ENCODE data around the gene SUCO.
"Not testable (repeated sequence)": the region's sequence is repeated elsewhere in the genome, so short reads cannot be mapped to it uniquely, and the experiment has no call there.

The SUCO gene

GRCh38 chr1:172532700-172533512, at the start of gene SUCO:
TSS of gene SUCO (plus strand) at chr1:172533150. CDS start at chr1:172533436, 286 bp downstream.
- DNase-seq (ENCODE audit: low spot score), result peak; percentile 99

- no peak for DNase-seq (ENCODE audit: low spot score)
Observed at GRCh38 chr1:172483448-172483847, 49.5 kb upstream of the SUCO start.

DNA sequence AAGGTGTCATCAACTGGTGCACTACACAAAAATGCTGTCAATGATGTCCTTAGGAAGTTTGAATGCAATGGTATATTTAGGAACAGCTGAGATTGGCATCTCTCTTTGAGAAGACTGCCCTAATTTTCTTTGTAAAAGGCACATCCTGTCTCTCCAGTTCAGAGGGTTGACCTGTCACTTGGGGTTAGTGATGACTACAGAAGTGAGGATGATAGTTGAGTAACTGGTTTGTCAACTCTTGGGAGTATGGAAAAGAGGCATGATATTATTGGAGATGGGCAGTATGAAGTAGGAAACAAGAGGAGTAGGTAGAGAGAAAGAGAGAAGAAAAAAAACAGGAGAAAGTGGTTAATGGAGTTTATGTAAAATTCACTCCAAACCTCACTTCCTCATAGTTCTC, 48.7 kb upstream of the SUCO start:
- DNase-seq (ENCODE audit: low spot score), result no peak

GRCh38 chr1:172485626-172486025, 47.3 kb upstream of the SUCO start:
- DNase-seq (ENCODE audit: low spot score), result no peak

GRCh38 chr1:172486805-172487454, 46.0 kb upstream of the SUCO start:
- no peak for DNase-seq (ENCODE audit: low spot score)

DNA sequence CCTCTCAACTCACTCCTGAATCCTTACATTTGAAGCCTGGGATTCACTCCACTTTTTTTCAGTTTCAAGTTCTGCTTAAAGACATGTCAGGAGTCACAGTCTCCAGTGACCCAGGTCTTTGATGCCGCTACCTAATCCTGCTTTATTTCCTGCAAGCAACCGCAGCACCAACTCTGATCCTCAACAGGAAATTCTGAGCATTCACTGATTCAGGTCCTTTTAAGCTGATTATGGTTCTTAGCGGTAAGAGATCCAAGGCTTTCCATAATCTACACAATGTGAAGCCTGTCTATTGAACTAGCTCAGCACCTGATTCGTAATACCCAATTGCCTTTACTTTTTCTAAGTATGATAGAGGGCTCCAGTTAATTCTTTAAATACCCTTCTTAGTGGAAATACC, 45.4 kb upstream of the SUCO start:
- no peak for DNase-seq (ENCODE audit: low spot score)

- DNase-seq (ENCODE audit: low spot score), result no peak
Observed at GRCh38 chr1:172488393-172488792, 44.6 kb upstream of the SUCO start.

GRCh38 chr1:172489847-172490246, 43.1 kb upstream of the SUCO start:
- no peak for DNase-seq (ENCODE audit: low spot score)

DNA sequence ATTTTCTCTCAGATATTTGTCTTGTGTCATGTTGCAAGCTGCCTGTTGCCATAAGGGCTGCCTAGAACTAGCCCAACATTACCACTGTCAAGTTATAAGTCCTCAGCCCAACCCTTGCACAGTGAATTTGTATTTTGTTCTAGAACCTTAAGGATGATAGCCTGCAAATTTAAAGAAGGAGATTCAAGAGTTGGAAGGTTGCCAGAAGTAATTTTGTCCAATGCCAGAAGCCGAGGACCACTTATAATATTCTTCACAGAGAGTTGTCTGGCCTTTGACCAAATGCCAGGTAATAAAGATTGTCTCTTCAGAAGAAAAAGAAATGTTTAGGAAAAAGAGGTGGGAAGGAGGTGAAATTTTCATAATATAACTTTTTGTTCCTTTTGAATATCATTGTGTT, 40.5 kb upstream of the SUCO start:
- no peak for DNase-seq (ENCODE audit: low spot score)

DNA sequence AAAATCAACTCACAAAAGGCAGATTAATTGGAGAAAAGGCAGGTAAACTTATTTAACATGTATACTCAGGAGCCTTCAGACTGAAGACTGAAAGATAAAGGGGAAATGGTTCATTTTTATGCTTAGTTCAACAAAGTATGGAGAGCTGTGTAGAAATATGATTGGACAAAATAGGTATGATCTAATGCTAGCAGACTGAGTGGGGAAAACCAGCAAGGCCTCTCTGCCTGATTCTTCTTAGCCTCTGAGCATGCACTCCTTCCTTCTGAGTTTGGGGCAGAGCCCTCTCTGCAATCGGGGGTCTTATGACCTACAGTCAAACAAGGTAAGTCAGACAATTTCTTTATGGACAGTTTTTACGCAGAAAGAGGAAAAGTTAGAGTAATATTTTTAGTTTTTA, 38.8 kb upstream of the SUCO start:
- no peak for DNase-seq (ENCODE audit: low spot score)

GRCh38 chr1:172496127-172496526, 36.8 kb upstream of the SUCO start:
- DNase-seq (ENCODE audit: low spot score), result not testable (repeated sequence)

DNA sequence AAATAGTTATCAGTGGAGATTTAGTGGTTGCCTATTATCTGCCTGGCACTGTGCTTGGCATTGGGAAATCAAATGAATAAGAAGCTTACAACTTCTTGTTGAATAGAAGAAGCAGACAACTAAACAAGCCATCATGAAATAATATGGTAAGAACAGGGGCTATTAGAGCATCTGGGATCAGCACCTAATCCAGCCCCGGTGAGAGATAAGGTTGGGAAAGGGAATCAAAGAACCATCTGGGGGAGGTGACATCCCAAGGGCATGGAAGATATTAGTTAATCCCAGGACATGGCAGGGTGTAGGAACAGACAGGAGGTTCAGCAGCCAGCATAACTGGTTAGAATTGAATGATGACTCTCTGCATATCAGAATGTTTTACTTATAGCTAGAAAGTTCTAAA, 36.3 kb upstream of the SUCO start:
- no peak for DNase-seq (ENCODE audit: low spot score)

- peak; percentile 52 for DNase-seq (ENCODE audit: low spot score)
Observed at GRCh38 chr1:172497230-172497629, 35.7 kb upstream of the SUCO start.

GRCh38 chr1:172498857-172499256, 34.1 kb upstream of the SUCO start:
- no peak for DNase-seq (ENCODE audit: low spot score)

GRCh38 chr1:172499636-172500141, 33.3 kb upstream of the SUCO start:
- peak; percentile 10 for DNase-seq (ENCODE audit: low spot score)

GRCh38 chr1:172500207-172500606, 32.7 kb upstream of the SUCO start:
- no peak for DNase-seq (ENCODE audit: low spot score)

DNA sequence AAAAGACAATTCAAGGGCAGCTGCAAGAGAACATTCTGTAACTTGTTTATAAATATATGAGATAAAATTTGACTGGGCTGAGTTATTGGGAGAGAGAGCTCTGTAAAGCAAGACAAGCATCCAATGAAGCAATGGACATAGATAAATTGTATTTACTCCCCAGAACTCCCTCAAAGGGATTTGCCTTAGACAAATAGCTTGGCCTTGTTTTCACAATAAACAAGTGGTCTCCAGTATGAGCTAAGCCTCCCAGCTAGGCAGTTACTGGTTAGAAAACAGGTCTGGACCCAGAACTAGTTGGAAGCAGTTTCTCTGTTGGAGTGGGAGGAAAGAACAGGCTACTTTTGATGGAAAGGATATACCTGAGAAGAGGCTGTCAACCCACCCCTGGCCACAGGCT, 25.2 kb upstream of the SUCO start:
- DNase-seq (ENCODE audit: low spot score), result no peak

DNA sequence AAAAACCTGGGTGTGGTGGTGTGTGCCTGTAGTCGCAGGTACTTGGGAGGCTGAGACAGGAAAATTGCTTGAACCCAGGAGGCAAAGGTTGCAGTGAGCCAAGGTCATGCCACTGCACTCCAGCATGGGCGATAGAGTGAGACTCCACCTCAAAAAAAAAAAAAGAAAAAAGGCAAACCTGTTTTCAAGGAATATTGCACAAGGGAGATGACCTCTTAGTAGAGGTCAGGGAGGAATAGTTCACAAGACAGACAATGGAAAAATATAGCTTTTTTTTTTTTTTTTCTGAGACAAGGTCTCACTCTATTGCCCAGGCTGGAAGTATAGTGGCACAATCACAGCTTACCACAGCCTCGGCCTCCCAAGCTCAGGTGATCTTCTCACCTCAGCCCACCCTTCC, 22.5 kb upstream of the SUCO start:
- DNase-seq (ENCODE audit: low spot score), result no peak

DNA sequence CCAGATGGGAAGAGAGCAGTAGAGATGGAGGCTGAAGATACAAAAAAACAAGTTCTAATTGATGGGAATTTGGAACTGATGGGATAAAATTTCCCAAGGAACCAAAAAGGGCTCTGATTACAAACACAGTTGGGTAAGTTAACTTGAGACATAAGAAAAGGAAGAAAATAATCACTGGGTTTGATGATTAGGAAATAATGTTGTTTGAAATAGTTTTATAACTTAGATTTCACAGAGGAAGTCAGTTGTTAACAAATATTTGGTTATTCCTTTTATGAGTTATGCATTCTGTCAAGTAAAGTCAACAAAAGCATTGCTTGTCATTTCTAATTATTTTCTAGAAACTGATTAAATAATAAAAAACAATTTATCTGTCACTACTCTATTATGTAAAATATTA, 20.4 kb upstream of the SUCO start:
- DNase-seq (ENCODE audit: low spot score), result no peak

GRCh38 chr1:172513479-172513878, 19.5 kb upstream of the SUCO start:
- no peak for DNase-seq (ENCODE audit: low spot score)

DNA sequence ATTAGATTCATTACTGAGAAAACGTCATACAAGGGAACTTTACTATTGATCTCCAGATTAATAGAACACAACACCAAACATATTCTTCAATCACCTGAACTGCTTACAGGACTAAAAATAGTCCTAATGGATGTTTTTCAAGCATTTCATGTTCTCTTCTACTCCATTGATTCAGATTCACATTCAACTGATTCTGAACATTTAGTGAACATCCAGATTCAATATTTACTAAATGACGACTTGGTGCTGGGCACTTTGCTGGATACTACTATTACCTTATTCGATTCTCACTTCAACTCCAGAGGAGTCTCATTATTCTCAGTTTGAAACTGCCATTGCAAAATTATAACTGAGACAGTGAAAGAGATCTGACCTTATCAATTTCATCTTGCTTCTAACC, 18.8 kb upstream of the SUCO start:
- DNase-seq (ENCODE audit: low spot score), result no peak

DNA sequence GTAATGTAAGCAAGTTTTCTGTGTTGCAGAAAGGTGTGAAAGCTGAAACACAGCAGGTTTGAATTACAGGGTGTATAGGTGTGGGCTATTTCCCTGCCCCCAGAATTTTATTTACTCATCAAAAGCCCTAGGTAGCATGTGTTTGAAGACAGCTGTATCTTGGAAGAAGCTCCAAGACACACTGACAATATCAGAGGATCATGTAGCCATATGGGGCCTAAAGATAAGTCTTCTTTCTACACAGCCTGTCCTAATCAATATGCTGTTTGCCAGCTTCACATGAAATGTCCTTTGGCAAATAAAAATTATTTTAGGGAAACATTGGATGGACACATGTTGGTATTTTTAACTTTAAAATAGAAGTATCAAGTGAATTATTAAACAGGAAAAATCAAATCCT, 17.5 kb upstream of the SUCO start:
- no peak for DNase-seq (ENCODE audit: low spot score)

DNA sequence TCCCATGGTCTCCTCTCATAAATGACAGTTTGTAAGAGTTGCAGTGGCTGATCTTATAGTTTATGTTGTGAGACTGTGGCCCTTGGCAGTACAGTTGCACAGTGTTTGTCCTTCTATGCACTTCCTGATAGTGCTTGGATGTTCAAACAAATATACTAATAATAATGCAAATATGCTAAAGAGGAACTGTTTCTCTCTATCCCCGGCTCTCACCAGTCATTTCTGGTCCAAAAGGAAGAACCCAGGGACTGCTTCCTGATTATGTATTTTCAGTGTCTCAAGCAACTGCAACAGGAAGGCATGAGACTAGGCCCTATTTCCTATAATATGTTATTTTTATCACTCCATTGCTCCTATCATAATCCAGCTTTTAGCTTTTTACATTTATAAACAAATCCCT, 17.0 kb upstream of the SUCO start:
- no peak for DNase-seq (ENCODE audit: low spot score)

DNA sequence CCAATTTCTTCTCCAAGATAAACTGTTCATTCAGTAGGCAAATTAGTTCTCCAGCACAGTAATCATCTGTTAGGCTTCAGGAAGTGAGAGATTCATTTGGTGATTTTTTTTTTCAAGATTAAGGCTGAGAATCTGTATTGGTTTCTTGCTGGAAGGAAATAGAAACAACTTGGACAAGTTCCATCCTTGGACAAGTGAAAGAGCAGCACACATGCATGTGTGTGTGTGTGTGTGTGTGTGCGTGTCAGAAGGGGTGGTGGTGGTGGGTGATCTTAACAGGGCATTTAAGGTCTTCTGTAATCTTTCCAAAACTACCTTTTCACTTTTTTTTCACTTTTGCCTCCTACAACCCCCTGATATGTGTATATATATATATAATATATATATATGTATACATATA, 15.9 kb upstream of the SUCO start:
- DNase-seq (ENCODE audit: low spot score), result no peak
